ENCODE data around the gene CTAGE9. TPM values are rescaled to one million over a fixed set of nuclear protein-coding genes. Genes with fewer than 3 reads are reported as not detected.

Gene CTAGE9
- total and polyA plus RNA-seq, 2 of the 8 experiments (the other 6 are each of a cell fraction or from before 2014, with no cell fraction given), result not detected

- no peak overlapping the region for H4K8ac ChIP-seq (ENCODE audit: extremely low read depth, insufficient read depth, low read length)
- DNase-seq (ENCODE audit: low read depth in 1 of 2, low spot score in 2 of 2) (no peak), FAIRE-seq (no peak)
- H2BK12ac ChIP-seq (ENCODE audit: low read depth, low read length), result no peak overlapping the region
- H4K91ac ChIP-seq (replicated peaks; ENCODE audit: insufficient read length, low read length), result no peak overlapping the region
- H3K4me2 ChIP-seq (ENCODE audit: insufficient read depth in 1 of 2, low read depth in 2 of 2, low read length in 2 of 2), result no peak overlapping the region
- ChIA-PET CTCF (ENCODE audit: partially characterized antibody) (interaction anchor here (0.7 to 1.8 kb wide), 4 partner anchors 10 to 568 kb away, joined by 3 to 5 read pairs (median 4); no protein-coding TSS in a partner anchor), POLR2A (ENCODE audit: partially characterized antibody) (interaction anchor here (1.0 kb wide), 1 partner anchor 204 kb away, joined by 3 read pairs; no protein-coding TSS in a partner anchor)
- no peaks in the 10 kb centered on the region for H4K20me1 ChIP-seq (replicated peaks in 1 of 2; ENCODE audit: control insufficient read depth in 1 of 2, insufficient read depth in 2 of 2, low read length in 2 of 2)
- no peak overlapping the region for H3K23ac ChIP-seq (ENCODE audit: insufficient read length)
- no peak overlapping the region for H3K27ac ChIP-seq (ENCODE audit: low read depth, low read length)
- WGBS, 2 experiments (ENCODE audit: extremely low coverage in 1 of 2, insufficient coverage in 1 of 2, insufficient read length in 1 of 2, insufficient replicate concordance in 2 of 2, low coverage in 1 of 2, low lambda C conversion rate in 2 of 2, missing lambda C conversion rate in 1 of 2), result 89% methylated on average over 5 of the region's 5 CpGs; no CpG with 5 or more reads in 1 of the 2 experiments
- H3K36me3 ChIP-seq (ENCODE audit: control insufficient read depth in 2 of 4, insufficient read depth in 4 of 4, low read length in 3 of 4), result no peaks in the 10 kb centered on the region
- H3K56ac ChIP-seq (replicated peaks; ENCODE audit: insufficient read length, low read depth, low read length), result no peak overlapping the region
- no peak overlapping the region for H3K18ac ChIP-seq (ENCODE audit: extremely low read depth, low read length)
- no peak overlapping the region for H3K14ac ChIP-seq (ENCODE audit: insufficient read length)
- H3K27me3 ChIP-seq (replicated peaks in 1 of 4; ENCODE audit: control insufficient read depth in 3 of 4, extremely low read depth in 1 of 4, insufficient read depth in 3 of 4, low read length in 3 of 4), result no peaks in the 10 kb centered on the region
- H3K9ac ChIP-seq (replicated peaks in 1 of 4; ENCODE audit: extremely low read depth in 1 of 4, low read depth in 3 of 4, low read length in 3 of 4), result no peak overlapping the region
- H3K79me2 ChIP-seq (ENCODE audit: control insufficient read depth in 1 of 2, insufficient read depth in 2 of 2, low read length in 2 of 2), result no peaks in the 10 kb centered on the region
- H3K79me1 ChIP-seq (ENCODE audit: low read depth, low read length), result no peaks in the 10 kb centered on the region
- no peak overlapping the region for H2AK5ac ChIP-seq (ENCODE audit: low read depth, low read length)
- no peak overlapping the region for H2AFZ ChIP-seq (ENCODE audit: low read length)
- no peak overlapping the region for H2BK120ac ChIP-seq (replicated peaks; ENCODE audit: low read depth, low read length)
- no peak overlapping the region for H2BK20ac ChIP-seq (ENCODE audit: low read length)
- no peak overlapping the region for H3K4me3 ChIP-seq (ENCODE audit: extremely low read depth in 1 of 4, insufficient read depth in 2 of 4, low read depth in 3 of 4, low read length in 4 of 4)
- H2BK15ac ChIP-seq (ENCODE audit: low read length), result no peak overlapping the region
- no peak overlapping the region for H4K5ac ChIP-seq (ENCODE audit: insufficient read length, low read depth, low read length)
- no peaks in the 10 kb centered on the region for H3K23me2 ChIP-seq (ENCODE audit: low read depth, low read length)
- H3K4ac ChIP-seq (replicated peaks; ENCODE audit: insufficient read length, low read depth, low read length), result no peak overlapping the region
- TF ChIP-seq JUN (IDR thresholded peaks at IDR 0.05; ENCODE audit: low read depth, low read length) (no peak), KDM1A (IDR thresholded peaks at IDR 0.05; ENCODE audit: borderline replicate concordance, low read length) (no peak), RFX5 (IDR thresholded peaks at IDR 0.05; ENCODE audit: borderline replicate concordance, low read depth, low read length) (no peak), CHD2 (IDR thresholded peaks at IDR 0.05; ENCODE audit: low read length) (no peak), ZNF274 (IDR thresholded peaks at IDR 0.05; ENCODE audit: borderline replicate concordance, extremely low read depth, low read length) (no peak), CREB1 (IDR thresholded peaks at IDR 0.05) (no peak), BRCA1 (IDR thresholded peaks at IDR 0.05; ENCODE audit: low read depth, low read length) (no peak)
- no peaks in the 10 kb centered on the region for H3K4me1 ChIP-seq (replicated peaks in 1 of 4; ENCODE audit: control insufficient read depth in 3 of 4, insufficient read depth in 4 of 4, low read length in 3 of 4)
- H3K9me3 ChIP-seq (ENCODE audit: insufficient read depth in 2 of 2, low read depth in 1 of 2, low read length in 1 of 2), result peaks cover 0 to 10% of the 10 kb centered on the region in 2 experiments; a peak in 1 of 4 replicates
- no peak overlapping the region for H2BK5ac ChIP-seq (ENCODE audit: low read depth, low read length)
Observed at GRCh38 chr6:131730264-131730663, 19.4 kb upstream of the CTAGE9 start.
